Sigmoid colon (tissue), 3 donors: Measurements from ENCODE around the gene SPTBN4.

ENCODE experiments used
- POLR2A ChIP-seq, 2 donors: fragments of 450-650 bp; IDR thresholded peaks; one replicate each; pipeline ENCODE4 v1.6.1; 2016; ENCODE audit warnings: antibody characterized with exemption in 2 of 2, mild to moderate bottlenecking in 2 of 2, moderate library complexity in 2 of 2
- TF ChIP-seq, protein P1 (sequence below), 4 experiments: fragments of 450-650 bp in 3 of 4; fragments of 200-600 bp in 1 of 4; IDR thresholded peaks; one replicate each; pipeline ENCODE4 v1.5.1; 2016 to 2019; ENCODE audit warnings: antibody characterized with exemption in 4 of 4, mild to moderate bottlenecking in 3 of 4, moderate library complexity in 2 of 4

DNA sequence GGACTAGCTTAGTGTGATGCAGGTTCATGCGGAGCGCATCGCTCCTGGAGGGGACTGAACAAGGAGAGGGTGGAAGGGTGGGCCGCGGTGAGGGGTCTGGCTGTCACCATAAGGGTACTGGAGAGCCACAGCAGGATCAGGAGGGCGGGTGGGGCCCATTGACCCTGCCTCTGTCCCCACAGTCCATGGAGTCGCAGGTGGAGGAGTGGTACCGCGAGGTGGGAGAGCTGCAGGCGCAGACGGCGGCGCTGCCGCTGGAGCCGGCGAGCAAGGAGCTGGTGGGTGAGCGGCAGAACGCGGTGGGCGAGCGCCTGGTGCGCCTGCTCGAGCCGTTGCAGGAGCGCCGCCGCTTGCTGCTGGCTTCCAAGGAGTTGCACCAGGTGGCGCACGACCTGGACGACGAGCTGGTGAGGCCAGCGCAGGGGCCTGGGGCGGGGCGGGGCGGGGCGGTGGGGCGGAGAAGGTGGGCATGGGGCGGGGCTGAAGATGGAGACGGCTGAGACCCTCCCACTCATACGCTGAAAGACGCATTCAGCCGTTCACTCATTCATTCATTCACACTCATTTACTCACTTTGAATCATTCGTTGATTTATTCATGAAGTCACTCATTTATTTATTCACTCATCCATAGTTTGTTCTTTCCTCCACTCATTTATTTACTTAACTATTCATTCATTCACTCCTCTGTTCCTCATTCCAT lies 82.4 kb downstream of the SPTBN4 start:
- TF ChIP-seq, protein P1, sequence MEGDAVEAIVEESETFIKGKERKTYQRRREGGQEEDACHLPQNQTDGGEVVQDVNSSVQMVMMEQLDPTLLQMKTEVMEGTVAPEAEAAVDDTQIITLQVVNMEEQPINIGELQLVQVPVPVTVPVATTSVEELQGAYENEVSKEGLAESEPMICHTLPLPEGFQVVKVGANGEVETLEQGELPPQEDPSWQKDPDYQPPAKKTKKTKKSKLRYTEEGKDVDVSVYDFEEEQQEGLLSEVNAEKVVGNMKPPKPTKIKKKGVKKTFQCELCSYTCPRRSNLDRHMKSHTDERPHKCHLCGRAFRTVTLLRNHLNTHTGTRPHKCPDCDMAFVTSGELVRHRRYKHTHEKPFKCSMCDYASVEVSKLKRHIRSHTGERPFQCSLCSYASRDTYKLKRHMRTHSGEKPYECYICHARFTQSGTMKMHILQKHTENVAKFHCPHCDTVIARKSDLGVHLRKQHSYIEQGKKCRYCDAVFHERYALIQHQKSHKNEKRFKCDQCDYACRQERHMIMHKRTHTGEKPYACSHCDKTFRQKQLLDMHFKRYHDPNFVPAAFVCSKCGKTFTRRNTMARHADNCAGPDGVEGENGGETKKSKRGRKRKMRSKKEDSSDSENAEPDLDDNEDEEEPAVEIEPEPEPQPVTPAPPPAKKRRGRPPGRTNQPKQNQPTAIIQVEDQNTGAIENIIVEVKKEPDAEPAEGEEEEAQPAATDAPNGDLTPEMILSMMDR (IDR thresholded peaks at IDR 0.05) = peak; percentile 7 to 42 (median 18)
- TF ChIP-seq POLR2A (IDR thresholded peaks at IDR 0.05) = no peak
